Astrocyte of the cerebellum (primary cell): Measurements from ENCODE around the gene C1orf94.
A peak's percentile ranks its signal among the peaks of the same experiment; 100 is the strongest.

Experiments
- DNase-seq: peaks from one replicate; pipeline ENCODE4 v3.0.0-alpha.2; 2011; ENCODE audit warnings: low read depth
- H3K4me3 ChIP-seq: 2 replicates; pipeline ENCODE4 v1.5.1; 2011; ENCODE audit warnings: mild to moderate bottlenecking, low read depth, low read length, moderate library complexity
- CTCF ChIP-seq: IDR thresholded peaks from 2 replicates; pipeline ENCODE4 v1.5.1; 2012; ENCODE audit warnings: low read length, low read depth, moderate library complexity, mild to moderate bottlenecking; ENCODE audit errors: missing control alignments
- in situ Hi-C: cut with HindIII; loops from 2 replicates; pipeline ENCODE4 v1.10.0; 2017; ENCODE audit warnings: low sequenced_read_pairs

C1orf94 gene

GRCh38 chr1:34147301-34147700 lies 29.4 kb upstream of the C1orf94 start:
- no peak for TF ChIP-seq CTCF
- in situ Hi-C loops: no loop called here
- DNase-seq: no peak
- no peak overlapping the region for H3K4me3 ChIP-seq

DNA sequence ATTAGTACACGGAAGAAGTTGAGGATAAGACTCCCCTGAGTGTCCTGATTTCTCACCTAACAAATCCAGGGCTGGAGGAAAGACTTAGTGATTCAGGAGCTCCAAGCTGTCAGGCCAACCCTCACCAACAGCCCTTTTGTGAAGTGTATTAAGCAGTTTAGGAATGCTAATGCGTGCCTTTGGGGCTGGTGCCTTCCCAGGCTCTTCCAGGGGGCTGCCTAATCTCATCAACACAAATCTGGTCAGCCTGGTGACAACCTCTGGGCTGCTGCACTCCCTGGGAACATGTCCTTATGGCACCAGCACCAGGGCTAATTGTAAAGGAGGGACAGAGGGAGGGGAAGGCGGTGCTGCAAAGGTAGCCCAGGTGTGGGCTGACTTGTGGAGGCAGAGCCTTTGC lies 27.2 kb upstream of the C1orf94 start:
- DNase-seq: no peak
- TF ChIP-seq CTCF: no peak
- H3K4me3 ChIP-seq: no peak overlapping the region
- in situ Hi-C loops: no loop called here

DNA sequence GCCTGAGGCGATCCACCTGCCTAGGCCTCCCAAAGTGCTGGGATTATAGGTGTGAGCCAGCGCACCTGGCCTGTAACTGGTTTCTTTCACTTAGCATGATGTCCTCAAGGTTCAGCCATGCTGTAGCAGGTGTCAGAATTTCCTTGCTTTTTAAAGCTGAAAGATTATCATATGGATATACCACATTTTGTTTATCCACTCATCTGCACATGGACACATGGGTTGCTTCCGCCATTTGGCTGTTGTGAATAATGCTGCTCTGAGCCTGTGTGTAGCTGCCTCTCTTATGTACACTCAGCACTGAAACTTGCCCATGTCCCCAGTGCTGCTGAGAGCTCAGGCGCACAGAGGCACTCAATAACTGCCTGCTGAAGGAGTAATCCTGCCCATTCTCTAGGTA lies 23.5 kb upstream of the C1orf94 start:
- H3K4me3 ChIP-seq: no peak overlapping the region
- TF ChIP-seq CTCF: no peak
- no peak for DNase-seq
- in situ Hi-C loops: loop anchor here (25.0 kb wide), 1 partner anchor 416 kb away; no protein-coding TSS in a partner anchor

GRCh38 chr1:34155860-34156259 lies 20.8 kb upstream of the C1orf94 start:
- H3K4me3 ChIP-seq: no peak overlapping the region
- TF ChIP-seq CTCF: no peak
- DNase-seq: no peak
- in situ Hi-C loops: loop anchor here (25.0 kb wide), 1 partner anchor 419 kb away; no protein-coding TSS in a partner anchor

DNA sequence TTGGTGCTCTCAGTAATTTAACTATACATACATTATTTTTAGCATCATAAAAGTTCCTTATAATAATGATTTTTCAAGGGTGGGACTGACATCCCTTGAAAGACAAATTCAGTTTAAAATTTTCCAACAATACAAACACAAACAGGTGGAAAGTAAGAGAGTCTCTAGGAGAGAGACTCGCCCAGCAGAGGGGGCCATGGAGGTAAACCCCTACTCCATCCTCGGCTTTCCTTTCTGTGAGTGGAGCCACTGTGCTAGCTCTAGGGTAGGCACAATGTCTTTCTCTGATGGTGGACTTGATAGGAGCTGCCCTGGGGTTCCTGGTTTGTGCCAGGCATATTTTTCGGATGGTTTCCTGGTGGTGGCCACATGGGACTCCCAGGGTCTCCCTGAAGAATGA lies 20.0 kb upstream of the C1orf94 start:
- no peak for DNase-seq
- in situ Hi-C loops: loop anchor here (25.0 kb wide), 1 partner anchor 419 kb away; no protein-coding TSS in a partner anchor
- no peak overlapping the region for H3K4me3 ChIP-seq
- TF ChIP-seq CTCF: no peak

DNA sequence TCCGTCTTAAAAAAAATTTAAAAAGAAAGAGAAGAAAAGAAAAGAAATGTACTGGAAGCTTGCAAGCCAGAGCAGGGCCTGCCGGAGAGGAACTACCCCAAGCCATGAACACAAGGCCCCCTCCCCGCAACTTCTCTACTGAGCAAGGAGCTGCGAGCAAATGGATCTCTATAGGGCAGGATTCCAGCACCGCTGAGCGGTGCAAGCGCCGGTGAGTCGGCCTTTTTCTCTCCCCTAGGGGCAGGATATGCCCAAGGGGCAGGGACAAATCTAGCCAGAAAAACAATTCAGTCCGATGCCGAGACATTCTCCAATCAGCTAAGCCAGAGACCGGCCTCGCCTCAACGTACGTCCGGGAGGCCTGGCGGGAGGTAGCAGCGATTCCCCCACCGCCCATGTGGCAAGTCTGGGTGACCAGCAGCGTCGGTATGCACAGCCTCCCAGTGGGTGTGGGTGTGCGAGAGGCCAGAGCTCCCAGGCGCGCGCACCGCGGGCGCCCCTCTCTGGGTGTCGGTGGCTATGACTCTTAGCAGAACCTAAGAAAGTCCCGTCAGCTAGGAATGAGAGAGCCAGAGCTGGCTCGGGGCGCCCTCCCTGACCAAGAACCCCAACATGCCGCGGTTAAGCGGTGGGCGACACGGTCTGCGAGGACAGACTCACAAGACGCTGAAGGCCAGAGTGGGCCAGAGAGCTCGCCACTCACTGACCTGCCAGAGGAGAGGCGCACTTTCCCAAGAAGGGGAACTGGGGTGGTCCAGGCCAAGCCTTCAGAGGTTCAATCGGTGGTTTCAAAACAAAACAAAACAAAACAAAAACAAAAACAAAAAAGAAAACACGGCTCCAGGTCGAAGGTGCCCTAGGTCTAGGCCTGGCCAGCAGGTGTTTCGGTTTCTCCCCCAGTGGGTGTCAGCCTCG lies 13.6 kb upstream of the C1orf94 start:
- peak overlapping the region; percentile 63 for H3K4me3 ChIP-seq
- in situ Hi-C loops: loop anchor here (5.0 to 25.0 kb wide), 2 partner anchors 41 to 426 kb away; no protein-coding TSS in a partner anchor
- peak; percentile 75 for DNase-seq
- peak; percentile 93 for TF ChIP-seq CTCF
